ENCODE results near the gene HSD11B2.

Gene HSD11B2

DNA sequence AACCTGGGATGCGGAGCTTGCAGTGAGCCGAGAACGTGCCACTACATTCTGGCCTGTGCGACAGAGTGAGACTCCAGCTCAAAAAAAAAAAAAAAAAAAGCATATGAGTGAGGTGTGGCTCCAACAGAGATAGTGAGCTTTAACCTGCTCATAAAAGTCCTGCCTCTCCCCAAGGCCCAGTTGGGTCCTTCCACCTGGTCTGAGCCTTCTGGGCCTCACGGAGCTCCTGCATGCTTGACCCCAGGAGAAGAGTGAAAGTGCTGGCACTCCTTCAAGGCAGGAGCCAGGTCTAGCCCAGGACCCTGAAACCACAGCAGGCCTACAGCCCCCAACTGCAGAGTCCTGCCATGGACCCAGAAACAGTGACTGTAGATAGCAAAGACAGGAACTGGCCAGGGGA lies 17.7 kb downstream of the HSD11B2 start:
- TF ChIP-seq, protein P1, sequence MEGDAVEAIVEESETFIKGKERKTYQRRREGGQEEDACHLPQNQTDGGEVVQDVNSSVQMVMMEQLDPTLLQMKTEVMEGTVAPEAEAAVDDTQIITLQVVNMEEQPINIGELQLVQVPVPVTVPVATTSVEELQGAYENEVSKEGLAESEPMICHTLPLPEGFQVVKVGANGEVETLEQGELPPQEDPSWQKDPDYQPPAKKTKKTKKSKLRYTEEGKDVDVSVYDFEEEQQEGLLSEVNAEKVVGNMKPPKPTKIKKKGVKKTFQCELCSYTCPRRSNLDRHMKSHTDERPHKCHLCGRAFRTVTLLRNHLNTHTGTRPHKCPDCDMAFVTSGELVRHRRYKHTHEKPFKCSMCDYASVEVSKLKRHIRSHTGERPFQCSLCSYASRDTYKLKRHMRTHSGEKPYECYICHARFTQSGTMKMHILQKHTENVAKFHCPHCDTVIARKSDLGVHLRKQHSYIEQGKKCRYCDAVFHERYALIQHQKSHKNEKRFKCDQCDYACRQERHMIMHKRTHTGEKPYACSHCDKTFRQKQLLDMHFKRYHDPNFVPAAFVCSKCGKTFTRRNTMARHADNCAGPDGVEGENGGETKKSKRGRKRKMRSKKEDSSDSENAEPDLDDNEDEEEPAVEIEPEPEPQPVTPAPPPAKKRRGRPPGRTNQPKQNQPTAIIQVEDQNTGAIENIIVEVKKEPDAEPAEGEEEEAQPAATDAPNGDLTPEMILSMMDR (IDR thresholded peaks at IDR 0.05; ENCODE audit: poor library complexity, severe bottlenecking): no peak
- no peak for DNase-seq (ENCODE audit: low spot score)
- no peaks in the 10 kb centered on the region for H3K4me1 ChIP-seq (ENCODE audit: insufficient read depth, poor library complexity, severe bottlenecking)
- no peaks in the 10 kb centered on the region for H3K27me3 ChIP-seq (ENCODE audit: insufficient read depth, poor library complexity, severe bottlenecking)
- no peak for ATAC-seq (ENCODE audit: low read depth)
- peaks cover 7% of the 10 kb centered on the region for H3K36me3 ChIP-seq (ENCODE audit: low read depth)
- no peaks in the 10 kb centered on the region for H3K9me3 ChIP-seq (ENCODE audit: severe bottlenecking)
- no peak overlapping the region for H3K27ac ChIP-seq (ENCODE audit: poor library complexity, severe bottlenecking)
- H3K4me3 ChIP-seq (ENCODE audit: severe bottlenecking): no peak overlapping the region

DNA sequence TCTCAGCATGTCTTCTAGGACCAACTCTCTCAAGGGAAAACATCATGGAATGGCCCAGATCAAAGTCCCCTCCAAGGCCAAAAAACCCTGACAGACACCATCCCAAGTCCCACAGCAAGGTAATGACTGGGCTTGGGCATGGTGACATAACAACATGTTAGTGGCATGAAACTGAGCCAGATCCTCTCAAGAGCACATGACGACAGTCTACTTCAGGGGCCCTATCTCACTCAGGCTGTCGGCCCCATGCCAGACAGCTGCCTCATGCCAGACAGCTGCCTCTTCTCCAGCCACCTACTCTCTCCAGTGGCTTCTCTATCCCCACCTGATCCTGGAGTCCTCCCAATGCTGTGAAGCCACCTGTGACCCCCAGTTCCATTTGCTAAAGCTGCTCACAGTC lies 18.4 kb downstream of the HSD11B2 start:
- TF ChIP-seq, protein P1 (IDR thresholded peaks at IDR 0.05; ENCODE audit: poor library complexity, severe bottlenecking): no peak
- no peak for ATAC-seq (ENCODE audit: low read depth)
- Histone ChIP-seq H3K36me3 (ENCODE audit: low read depth) (peaks cover 7% of the 10 kb centered on the region), H3K4me3 (ENCODE audit: severe bottlenecking) (no peak overlapping the region), H3K27ac (ENCODE audit: poor library complexity, severe bottlenecking) (no peak overlapping the region), H3K9me3 (ENCODE audit: severe bottlenecking) (no peaks in the 10 kb centered on the region), H3K27me3 (ENCODE audit: insufficient read depth, poor library complexity, severe bottlenecking) (no peaks in the 10 kb centered on the region), H3K4me1 (ENCODE audit: insufficient read depth, poor library complexity, severe bottlenecking) (no peaks in the 10 kb centered on the region)
- DNase-seq (ENCODE audit: low spot score): no peak

DNA sequence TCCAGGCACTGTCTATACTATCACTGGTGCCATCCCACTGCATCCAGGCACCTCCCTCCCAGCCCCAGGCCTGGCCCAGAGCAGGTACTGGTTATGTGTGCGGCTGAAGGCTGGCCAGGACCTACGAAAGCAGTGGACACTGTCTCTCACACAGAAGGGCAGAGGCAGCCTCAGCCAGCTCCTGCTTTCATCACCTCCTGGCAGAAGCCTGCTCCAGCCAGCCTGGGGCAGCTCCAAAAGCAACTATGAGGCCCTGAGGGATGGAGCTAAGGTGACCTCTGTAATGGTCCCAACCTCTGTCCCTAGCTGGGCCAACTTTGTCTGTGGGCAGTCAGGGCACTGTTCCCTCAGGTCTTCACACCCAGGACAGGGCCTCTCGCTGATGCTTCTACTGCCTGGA lies 18.8 kb downstream of the HSD11B2 start:
- no peak overlapping the region for H3K4me3 ChIP-seq (ENCODE audit: severe bottlenecking)
- DNase-seq (ENCODE audit: low spot score): no peak
- no peaks in the 10 kb centered on the region for H3K27me3 ChIP-seq (ENCODE audit: insufficient read depth, poor library complexity, severe bottlenecking)
- H3K9me3 ChIP-seq (ENCODE audit: severe bottlenecking): no peaks in the 10 kb centered on the region
- ATAC-seq (ENCODE audit: low read depth): no peak
- TF ChIP-seq, protein P1 (IDR thresholded peaks at IDR 0.05; ENCODE audit: poor library complexity, severe bottlenecking): no peak
- peaks cover 7% of the 10 kb centered on the region for H3K36me3 ChIP-seq (ENCODE audit: low read depth)
- no peaks in the 10 kb centered on the region for H3K4me1 ChIP-seq (ENCODE audit: insufficient read depth, poor library complexity, severe bottlenecking)
- no peak overlapping the region for H3K27ac ChIP-seq (ENCODE audit: poor library complexity, severe bottlenecking)

DNA sequence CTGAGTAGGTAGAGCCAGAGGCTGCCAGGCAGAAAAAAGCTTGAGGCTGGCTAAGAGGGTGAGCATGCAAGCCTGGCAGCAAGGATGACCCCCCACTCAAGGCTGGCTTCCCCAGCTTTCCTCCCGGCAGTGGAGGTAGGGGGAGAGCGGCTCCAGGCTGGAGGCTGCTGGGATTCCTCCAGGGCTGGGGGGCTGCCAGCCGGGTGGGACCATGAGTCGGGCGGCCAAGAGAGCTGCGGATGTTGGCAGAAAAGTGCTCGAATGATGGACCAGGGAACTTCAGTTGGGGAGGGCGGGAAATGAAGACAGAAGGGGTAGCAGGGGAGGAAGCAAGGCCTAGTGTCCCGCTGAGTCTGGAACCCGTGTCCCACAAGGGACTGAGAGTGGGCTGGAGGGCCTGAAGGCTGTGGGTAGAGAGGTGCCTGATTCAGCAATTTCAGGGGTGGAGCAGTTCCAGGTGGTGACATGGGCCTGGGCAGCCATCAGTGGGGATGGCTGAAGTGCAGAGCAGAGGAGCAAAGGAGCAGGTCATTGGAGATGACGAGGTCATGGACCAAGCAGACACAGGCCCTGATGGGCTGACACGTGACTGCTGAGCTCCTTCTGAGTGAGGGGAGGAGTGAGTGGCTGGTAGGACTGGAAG lies 20.3 kb downstream of the HSD11B2 start:
- DNase-seq (ENCODE audit: low spot score) (no peak), ATAC-seq (ENCODE audit: low read depth) (no peak)
- no peaks in the 10 kb centered on the region for H3K27me3 ChIP-seq (ENCODE audit: insufficient read depth, poor library complexity, severe bottlenecking)
- H3K36me3 ChIP-seq (ENCODE audit: low read depth): peaks cover 7% of the 10 kb centered on the region; the same call in 1 of the 2 replicates
- no peak overlapping the region for H3K27ac ChIP-seq (ENCODE audit: poor library complexity, severe bottlenecking)
- TF ChIP-seq, protein P1 (IDR thresholded peaks at IDR 0.05; ENCODE audit: poor library complexity, severe bottlenecking): no peak
- no peaks in the 10 kb centered on the region for H3K9me3 ChIP-seq (ENCODE audit: severe bottlenecking)
- H3K4me3 ChIP-seq (ENCODE audit: severe bottlenecking): no peak overlapping the region
- no peaks in the 10 kb centered on the region for H3K4me1 ChIP-seq (ENCODE audit: insufficient read depth, poor library complexity, severe bottlenecking)

DNA sequence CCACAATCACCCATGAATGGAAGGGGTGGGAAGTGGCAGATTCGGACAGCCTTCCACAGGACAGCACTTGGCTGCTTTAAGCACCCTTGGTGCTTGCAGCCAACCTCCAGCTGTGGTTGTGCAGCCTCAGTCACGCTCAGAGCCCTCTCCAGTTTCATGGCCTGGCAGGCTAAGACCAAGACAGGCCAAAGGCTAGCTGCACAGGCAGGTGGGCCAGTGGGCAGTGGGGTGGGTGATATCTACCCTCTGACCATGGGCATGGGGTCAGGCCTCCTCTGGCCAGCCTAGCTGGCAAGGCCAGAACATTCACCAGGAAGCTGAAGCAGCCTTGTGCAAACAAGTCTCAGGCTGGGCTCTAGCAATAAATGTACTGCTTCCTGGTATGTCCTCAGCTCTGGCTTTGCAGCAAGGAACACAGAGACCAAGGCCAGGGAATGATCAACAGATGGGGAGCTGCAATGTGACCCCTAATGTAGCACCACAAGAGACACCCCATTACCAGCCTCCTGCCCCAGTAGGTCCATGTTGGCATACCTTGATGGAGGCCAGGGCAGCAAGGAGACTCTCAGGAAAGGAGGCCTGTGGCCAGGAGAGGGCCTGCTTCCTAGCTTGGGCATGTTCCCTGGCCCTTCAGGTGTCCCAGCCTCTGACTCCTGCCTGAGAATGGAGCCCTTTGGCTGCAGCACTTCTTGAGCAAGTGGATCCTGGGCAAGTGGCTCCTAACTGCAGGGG lies 20.9 kb downstream of the HSD11B2 start:
- Histone ChIP-seq H3K4me3 (ENCODE audit: severe bottlenecking) (no peak overlapping the region), H3K36me3 (ENCODE audit: low read depth) (peaks cover 7% of the 10 kb centered on the region; the same call in 1 of the 2 replicates), H3K27ac (ENCODE audit: poor library complexity, severe bottlenecking) (no peak overlapping the region), H3K27me3 (ENCODE audit: insufficient read depth, poor library complexity, severe bottlenecking) (no peaks in the 10 kb centered on the region), H3K4me1 (ENCODE audit: insufficient read depth, poor library complexity, severe bottlenecking) (no peaks in the 10 kb centered on the region), H3K9me3 (ENCODE audit: severe bottlenecking) (no peaks in the 10 kb centered on the region)
- ATAC-seq (ENCODE audit: low read depth) (no peak), DNase-seq (ENCODE audit: low spot score) (no peak)
- TF ChIP-seq, protein P1 (IDR thresholded peaks at IDR 0.05; ENCODE audit: poor library complexity, severe bottlenecking): no peak

All from RWPE2 (cell line).